Trophoblast cell (in vitro differentiated cells and primary cell): ENCODE data around the gene P4HB.

Experiments
- DNase-seq, 2 donors: peaks; one replicate each; pipeline ENCODE4 v3.0.0-alpha.2; 2016
- H2AFZ ChIP-seq: 2 replicates; pipeline ENCODE4 v1.6.1; 2013; ENCODE audit warnings: low read length, moderate library complexity, mild to moderate bottlenecking; ENCODE audit not compliant: insufficient read depth, poor library complexity
- H2AK5ac ChIP-seq: 2 replicates; pipeline ENCODE4 v1.6.1; 2013; ENCODE audit warnings: mild to moderate bottlenecking, low read length
- H2BK120ac ChIP-seq: 2 replicates; pipeline ENCODE4 v1.6.1; 2013; ENCODE audit warnings: low read length, mild to moderate bottlenecking, moderate library complexity; ENCODE audit not compliant: insufficient read depth, poor library complexity
- H2BK12ac ChIP-seq: 2 replicates; pipeline ENCODE4 v1.6.1; 2013; ENCODE audit warnings: mild to moderate bottlenecking, low read length, moderate library complexity
- H2BK5ac ChIP-seq: 2 replicates; pipeline ENCODE4 v1.6.1; 2013; ENCODE audit warnings: low read length, low read depth, moderate library complexity, mild to moderate bottlenecking; ENCODE audit not compliant: poor library complexity
- H3K14ac ChIP-seq: 2 replicates; pipeline ENCODE4 v1.6.1; 2013; ENCODE audit warnings: mild to moderate bottlenecking, low read length
- H3K18ac ChIP-seq: 2 replicates; pipeline ENCODE4 v1.6.1; 2013; ENCODE audit warnings: mild to moderate bottlenecking, low read length
- H3K23ac ChIP-seq: 2 replicates; pipeline ENCODE4 v1.6.1; 2013; ENCODE audit warnings: low read length
- H3K27ac ChIP-seq: 2 replicates; pipeline ENCODE4 v1.5.1; 2013; ENCODE audit warnings: low read depth, mild to moderate bottlenecking, inconsistent platforms, low read length, moderate library complexity
- H3K27me3 ChIP-seq: 2 replicates; pipeline ENCODE4 v1.6.1; 2013; ENCODE audit warnings: inconsistent platforms, mild to moderate bottlenecking, low read length, moderate library complexity; ENCODE audit not compliant: insufficient read depth
- H3K36me3 ChIP-seq, 2 experiments: 1 replicate in 1 of 2; 2 replicates in 1 of 2; pipeline ENCODE4 v1.6.1; 2013; ENCODE audit warnings: low read length in 2 of 2, mild to moderate bottlenecking in 2 of 2, moderate library complexity in 1 of 2; ENCODE audit not compliant: insufficient read depth in 2 of 2, control insufficient read depth in 1 of 2
- H3K4ac ChIP-seq: 2 replicates; pipeline ENCODE4 v1.6.1; 2013; ENCODE audit warnings: low read depth, mild to moderate bottlenecking, low read length, moderate library complexity
- H3K4me1 ChIP-seq, 2 experiments: 1 replicate in 1 of 2; 2 replicates in 1 of 2; pipeline ENCODE4 v1.6.1; 2013; ENCODE audit warnings: low read length in 2 of 2, mild to moderate bottlenecking in 2 of 2, moderate library complexity in 1 of 2; ENCODE audit not compliant: insufficient read depth in 2 of 2, control insufficient read depth in 1 of 2
- H3K4me2 ChIP-seq: 2 replicates; pipeline ENCODE4 v1.6.1; 2013; ENCODE audit warnings: inconsistent platforms, mild to moderate bottlenecking, low read length, moderate library complexity
- H3K4me3 ChIP-seq: 2 replicates; pipeline ENCODE4 v1.5.1; 2013; ENCODE audit warnings: mild to moderate bottlenecking, low read depth, low read length, inconsistent platforms
- H3K79me1 ChIP-seq: one replicate; pipeline ENCODE4 v1.6.1; 2013; ENCODE audit warnings: low read length
- H3K79me2 ChIP-seq: 2 replicates; pipeline ENCODE4 v1.6.1; 2013; ENCODE audit warnings: low read length, mild to moderate bottlenecking; ENCODE audit not compliant: control insufficient read depth, insufficient read depth, poor library complexity
- H3K9ac ChIP-seq: 2 replicates; pipeline ENCODE4 v1.6.1; 2013; ENCODE audit warnings: mild to moderate bottlenecking, low read length
- H3K9me3 ChIP-seq: 2 replicates; pipeline ENCODE4 v1.6.1; 2013; ENCODE audit warnings: low read depth, mild to moderate bottlenecking, control low read depth, inconsistent platforms, low read length; ENCODE audit not compliant: insufficient read depth
- H4K12ac ChIP-seq: 2 replicates; pipeline ENCODE4 v1.6.1; 2013; ENCODE audit warnings: low read depth, mild to moderate bottlenecking, low read length, moderate library complexity
- H4K8ac ChIP-seq: 2 replicates; pipeline ENCODE4 v1.6.1; 2013; ENCODE audit warnings: low read depth, mild to moderate bottlenecking, low read length, moderate library complexity
- H4K91ac ChIP-seq: one replicate; pipeline ENCODE4 v1.6.1; 2013; ENCODE audit warnings: low read depth, mild to moderate bottlenecking, low read length, moderate library complexity
- WGBS: extraction: QIAGEN DNeasy Blood & Tissue Kit; methylation state at CpG from one replicate; pipeline ENCODE4 v1.1.7; 2013; ENCODE audit warnings: missing lambda C conversion rate; ENCODE audit not compliant: insufficient read length, insufficient coverage; ENCODE audit errors: extremely low coverage; 5-methylcytosine and 5-hydroxymethylcytosine counted together

P4HB gene

GRCh38 chr17:81822312-81822637, 38.1 kb downstream of the P4HB start:
- Histone ChIP-seq H3K36me3 (peaks cover 29 to 32% of the 10 kb centered on the region in 2 experiments), H3K4ac (no peak overlapping the region), H3K9me3 (peaks cover 7% of the 10 kb centered on the region), H3K14ac (no peak overlapping the region), H2BK5ac (no peak overlapping the region), H3K9ac (no peak overlapping the region), H3K27me3 (no peaks in the 10 kb centered on the region), H3K4me3 (no peak overlapping the region), H2AFZ (no peak overlapping the region), H3K4me1 (peaks cover 0 to 2% of the 10 kb centered on the region in 2 experiments), H3K23ac (no peak overlapping the region), H3K4me2 (no peak overlapping the region), H3K18ac (no peak overlapping the region), H4K12ac (no peak overlapping the region), H3K79me1 (no peaks in the 10 kb centered on the region), H3K27ac (no peak overlapping the region), H4K91ac (no peak overlapping the region), H3K79me2 (no peaks in the 10 kb centered on the region), H2BK12ac (no peak overlapping the region), H2AK5ac (no peak overlapping the region), H2BK120ac (no peak overlapping the region), H4K8ac (no peak overlapping the region)
- no CpG with 5 or more reads among the region's 8 CpGs for WGBS
- DNase-seq: no peak

- Histone ChIP-seq H2AFZ (no peak overlapping the region), H3K14ac (no peak overlapping the region), H2AK5ac (no peak overlapping the region), H3K9ac (no peak overlapping the region), H3K18ac (no peak overlapping the region), H3K4ac (no peak overlapping the region), H3K23ac (no peak overlapping the region), H3K27ac (no peak overlapping the region), H2BK120ac (no peak overlapping the region), H2BK12ac (no peak overlapping the region), H4K91ac (no peak overlapping the region), H3K27me3 (no peaks in the 10 kb centered on the region), H3K79me2 (no peaks in the 10 kb centered on the region), H3K4me2 (no peak overlapping the region), H4K12ac (no peak overlapping the region), H3K79me1 (no peaks in the 10 kb centered on the region), H3K4me1 (peaks cover 0 to 2% of the 10 kb centered on the region in 2 experiments), H3K36me3 (peaks cover 29 to 32% of the 10 kb centered on the region in 2 experiments), H4K8ac (no peak overlapping the region), H2BK5ac (no peak overlapping the region), H3K9me3 (peaks cover 7% of the 10 kb centered on the region), H3K4me3 (no peak overlapping the region)
- WGBS: no CpG with 5 or more reads among the region's 20 CpGs
- peak; percentile 78 to 89 for DNase-seq
Observed at GRCh38 chr17:81821603-81822311, 38.6 kb downstream of the P4HB start.

GRCh38 chr17:81821147-81821546, 39.2 kb downstream of the P4HB start:
- Histone ChIP-seq H3K27me3 (no peaks in the 10 kb centered on the region), H3K27ac (no peak overlapping the region), H3K4me2 (no peak overlapping the region), H2AFZ (no peak overlapping the region), H3K4me3 (no peak overlapping the region), H3K36me3 (peaks cover 29 to 32% of the 10 kb centered on the region in 2 experiments), H3K23ac (no peak overlapping the region), H4K91ac (no peak overlapping the region), H4K8ac (no peak overlapping the region), H2BK5ac (no peak overlapping the region), H2BK120ac (no peak overlapping the region), H2BK12ac (no peak overlapping the region), H3K79me1 (no peaks in the 10 kb centered on the region), H3K14ac (no peak overlapping the region), H3K18ac (no peak overlapping the region), H3K9me3 (peaks cover 7% of the 10 kb centered on the region), H3K79me2 (no peaks in the 10 kb centered on the region), H2AK5ac (no peak overlapping the region), H4K12ac (no peak overlapping the region), H3K4ac (no peak overlapping the region), H3K9ac (no peak overlapping the region), H3K4me1 (peaks cover 0 to 2% of the 10 kb centered on the region in 2 experiments)
- no CpG with 5 or more reads among the region's 8 CpGs for WGBS
- DNase-seq: no peak

- no peak for DNase-seq
- Histone ChIP-seq H3K27me3 (no peaks in the 10 kb centered on the region), H3K79me2 (no peaks in the 10 kb centered on the region), H3K36me3 (peaks cover 28 to 29% of the 10 kb centered on the region in 2 experiments), H3K9me3 (peaks cover 7% of the 10 kb centered on the region), H3K4me2 (no peak overlapping the region), H4K12ac (no peak overlapping the region), H4K8ac (no peak overlapping the region), H3K23ac (no peak overlapping the region), H3K79me1 (no peaks in the 10 kb centered on the region), H4K91ac (no peak overlapping the region), H2AK5ac (no peak overlapping the region), H2BK5ac (no peak overlapping the region), H3K9ac (no peak overlapping the region), H2AFZ (no peak overlapping the region), H3K4me3 (no peak overlapping the region), H3K4ac (no peak overlapping the region), H3K27ac (no peak overlapping the region), H3K4me1 (peaks cover 0 to 2% of the 10 kb centered on the region in 2 experiments), H3K18ac (no peak overlapping the region), H2BK120ac (no peak overlapping the region), H3K14ac (no peak overlapping the region), H2BK12ac (no peak overlapping the region)
- WGBS: no CpG with 5 or more reads among the region's 13 CpGs
Observed at GRCh38 chr17:81819708-81820107, 40.6 kb downstream of the P4HB start.
